T-helper 9 cell (primary cell): Measurements from ENCODE around the gene OR51B4.
"Not testable (repeated sequence)": the region's sequence is repeated elsewhere in the genome, so short reads cannot be mapped to it uniquely, and the experiment has no call there.

Source experiments
- DNase-seq: peaks from one replicate; pipeline ENCODE4 v3.0.0-alpha.2; 2020

Gene OR51B4

GRCh38 chr11:5269715-5270147, 32.0 kb downstream of the OR51B4 start, which contains the start of gene HBE1:
Gene HBE1, minus strand, starts transcription at chr11:5269945. Its CDS starts 55 bp downstream, at chr11:5269890.
- no peak for DNase-seq

- no peak for DNase-seq
Observed at GRCh38 chr11:5267033-5267563, 34.6 kb downstream of the OR51B4 start.

- DNase-seq = no peak
Observed at GRCh38 chr11:5266609-5267008, 35.1 kb downstream of the OR51B4 start.

DNA sequence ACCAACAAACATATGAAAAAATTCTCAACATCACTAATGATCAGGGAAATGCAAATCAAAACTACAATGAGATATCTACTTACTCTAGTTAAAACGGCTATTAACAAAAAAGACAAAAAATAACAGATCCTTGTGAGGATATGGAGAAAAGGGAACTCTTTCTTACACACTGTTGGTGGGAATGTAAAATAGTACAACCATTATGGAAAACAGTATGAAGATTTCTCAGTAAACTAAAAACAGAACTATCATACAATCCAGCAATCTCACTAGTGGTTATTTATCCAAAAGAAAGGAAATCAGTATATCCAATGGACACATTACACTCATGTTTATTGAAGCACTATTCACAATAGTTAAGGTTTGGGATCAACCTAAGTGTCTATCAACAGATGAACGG, 35.9 kb downstream of the OR51B4 start:
- no peak for DNase-seq

- no peak for DNase-seq
Observed at GRCh38 chr11:5258543-5259262, 43.0 kb downstream of the OR51B4 start.

DNA sequence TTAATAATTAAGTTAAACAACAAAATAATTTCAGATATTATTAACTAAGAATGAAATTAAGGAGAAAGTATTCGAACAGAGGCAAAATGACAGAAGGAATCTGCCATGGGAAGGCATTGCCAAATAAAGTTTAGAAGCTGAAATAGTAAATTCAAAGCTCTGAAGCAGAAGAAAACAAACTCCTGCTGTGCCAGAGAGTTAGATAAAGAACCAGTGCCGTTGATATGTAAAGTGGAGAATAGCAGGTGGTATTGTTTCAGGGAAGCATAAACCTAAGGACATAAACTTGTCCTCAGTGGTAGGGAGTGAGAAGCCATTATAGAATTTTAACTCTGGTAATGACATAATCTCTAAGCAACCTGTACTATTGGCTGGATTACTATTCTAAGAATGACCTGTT, 44.5 kb downstream of the OR51B4 start:
- no peak for DNase-seq

GRCh38 chr11:5254646-5255413, 46.9 kb downstream of the OR51B4 start, which contains the start of gene HBG2:
Gene HBG2, minus strand, starts transcription at chr11:5254781. Its CDS starts 53 bp downstream, at chr11:5254728.
- not testable (repeated sequence) for DNase-seq

DNA sequence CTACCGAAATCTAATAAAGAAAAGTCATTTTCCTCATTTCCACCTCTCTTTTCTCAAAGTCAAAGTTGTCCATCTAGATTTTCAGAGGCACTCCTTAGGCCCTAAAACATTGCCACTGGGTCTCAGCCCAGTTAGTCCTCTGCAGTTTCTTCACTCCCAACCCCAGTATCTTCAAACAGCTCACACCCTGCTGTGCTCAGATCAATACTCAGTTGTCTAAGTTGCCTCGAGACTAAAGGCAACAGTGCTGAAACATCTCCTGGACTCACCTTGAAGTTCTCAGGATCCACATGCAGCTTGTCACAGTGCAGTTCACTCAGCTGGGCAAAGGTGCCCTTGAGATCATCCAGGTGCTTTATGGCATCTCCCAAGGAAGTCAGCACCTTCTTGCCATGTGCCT, 47.7 kb downstream of the OR51B4 start:
- not testable (repeated sequence) for DNase-seq

DNA sequence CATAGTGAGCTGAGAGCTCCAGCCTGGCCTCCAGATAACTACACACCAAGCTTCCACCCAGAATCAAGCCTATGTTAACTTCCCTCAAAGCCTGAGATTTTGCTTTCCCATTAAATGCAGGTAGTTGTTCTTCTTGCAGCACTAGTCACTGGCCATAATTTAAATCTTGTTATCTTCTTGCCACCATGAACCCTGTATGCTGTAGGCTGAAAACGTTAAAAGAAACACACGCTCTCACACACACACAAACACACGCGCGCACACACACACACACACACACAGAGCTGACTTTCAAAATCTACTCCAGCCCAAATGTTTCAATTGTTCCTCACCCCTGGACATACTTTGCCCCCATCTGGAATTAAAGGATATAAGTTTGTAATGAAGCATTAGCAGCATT, 48.3 kb downstream of the OR51B4 start:
- not testable (repeated sequence) for DNase-seq

- no peak for DNase-seq
Observed at GRCh38 chr11:5252919-5253265, 48.9 kb downstream of the OR51B4 start.

DNA sequence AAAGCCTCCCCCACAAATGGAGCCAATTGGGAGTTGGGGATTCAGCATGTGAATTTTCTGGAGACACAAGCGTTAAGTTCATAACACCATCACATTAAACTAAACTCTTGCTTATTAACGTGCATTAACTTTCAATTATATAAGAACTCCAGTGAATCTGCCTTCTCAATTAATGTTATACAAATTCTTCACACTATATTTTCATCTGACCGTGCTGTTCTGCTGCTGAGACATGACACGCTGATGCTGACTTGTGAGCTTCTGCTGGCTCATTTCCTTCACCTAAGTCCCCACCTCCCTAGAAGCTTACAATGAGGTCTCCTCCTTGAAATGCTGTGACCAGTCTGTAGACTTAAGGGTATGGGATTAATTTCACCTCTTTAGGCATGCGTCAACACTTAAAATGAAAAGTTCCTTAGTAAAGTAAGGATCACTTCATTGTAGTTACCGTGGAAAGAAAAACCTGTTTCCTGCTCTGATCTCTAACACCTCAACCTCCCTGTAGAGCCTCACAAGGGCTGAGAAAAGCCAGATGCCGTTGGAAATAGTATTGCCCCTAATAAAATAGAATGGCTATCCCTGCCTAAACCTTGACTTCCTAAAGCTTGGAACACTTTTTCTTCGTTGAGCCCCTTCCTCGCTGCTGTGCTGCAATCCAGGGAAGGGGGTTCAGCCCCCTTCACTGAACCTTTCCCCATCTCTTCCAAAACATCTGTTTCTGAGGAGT, 49.4 kb downstream of the OR51B4 start:
- no peak for DNase-seq

GRCh38 chr11:5251746-5252145, 50.0 kb downstream of the OR51B4 start:
- DNase-seq = no peak
